ENCODE measurements around the gene RSF1. TPM values are rescaled to one million over a fixed set of nuclear protein-coding genes. Genes with fewer than 3 reads are reported as not detected.
A peak's percentile ranks its signal among the peaks of the same experiment; 100 is the strongest.

Gene RSF1
- total RNA-seq, 4 donors from 2014 or later: 32.2 to 51.5 (median 46.9) TPM

DNA sequence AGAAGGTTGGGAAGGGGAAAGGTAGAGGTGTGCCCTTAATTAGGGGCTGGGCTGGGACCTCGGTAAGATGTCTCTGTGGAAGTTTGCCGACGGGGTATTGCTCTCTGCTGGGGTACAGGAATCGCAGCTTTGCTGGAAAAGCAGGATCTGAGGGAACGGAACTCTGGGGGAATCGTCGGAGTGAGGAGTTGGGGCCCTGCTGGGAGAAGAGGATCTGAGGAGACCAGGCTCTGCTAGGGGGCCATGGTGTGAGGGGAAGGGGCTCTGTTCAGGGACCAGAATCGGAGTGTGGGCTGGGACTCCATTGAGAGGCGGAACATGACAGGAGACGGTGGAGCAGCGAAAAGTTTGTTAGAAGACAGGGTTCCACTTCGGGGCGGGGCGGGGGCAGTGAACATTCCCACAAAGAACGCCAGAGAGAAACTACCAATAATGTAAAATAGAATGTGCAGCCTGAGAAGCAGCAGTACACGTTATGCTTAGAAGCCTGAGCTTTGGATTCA lies 878 bp upstream of the RSF1 start:
- whole genome bisulfite sequencing, 2 donors: 0 to 1% methylated on average over 16 of the region's 16 CpGs
- H3K4me3 ChIP-seq (ENCODE audit: low read depth, poor library complexity, severe bottlenecking): peak overlapping the region; percentile 99
- intact Hi-C loops (cut with DNase I; ENCODE audit: low total_unique reads): no loop called here
- TF ChIP-seq CTCF (IDR thresholded peaks at IDR 0.05) (no peak), POLR2A (IDR thresholded peaks at IDR 0.05) (no peak)
- DNase-seq (ENCODE audit: low spot score in 2 of 2): peak; percentile 21 to 83

DNA sequence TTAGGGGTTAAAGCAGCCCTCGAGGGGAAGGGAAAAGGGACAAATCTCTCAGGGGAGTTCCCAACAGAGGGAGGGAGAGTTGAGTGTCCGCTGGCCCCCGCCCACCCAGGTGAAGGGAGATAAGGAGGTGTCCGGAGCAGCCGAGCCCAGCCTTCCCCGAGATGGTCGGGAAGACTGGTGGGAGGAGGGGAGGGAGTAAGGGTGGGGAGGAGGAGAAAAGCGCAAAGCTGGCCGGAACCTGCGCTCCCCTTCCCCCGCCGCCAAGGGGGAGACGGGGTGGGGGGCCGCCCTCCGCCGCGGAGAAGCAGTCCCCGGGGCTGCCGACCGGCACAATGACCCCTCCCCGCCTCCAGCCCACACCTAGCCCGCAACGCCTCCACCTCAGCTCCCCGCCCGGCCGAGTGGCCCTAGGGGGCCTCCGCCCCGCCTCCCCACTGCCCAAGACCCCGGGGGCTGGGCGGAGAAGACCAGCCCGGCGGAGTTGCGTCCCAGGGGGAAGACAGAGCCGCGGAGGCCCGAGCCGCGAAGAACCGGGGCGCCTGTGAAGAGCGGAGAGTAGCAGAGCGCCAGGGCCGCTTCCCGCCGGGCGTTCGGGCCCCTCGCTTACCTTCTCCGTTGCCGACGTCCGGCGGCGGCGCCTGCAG lies 479 bp downstream of the RSF1 start:
- intact Hi-C loops (cut with DNase I; ENCODE audit: low total_unique reads): no loop called here
- peak; percentile 42 to 88 for DNase-seq (ENCODE audit: low spot score in 2 of 2)
- H3K4me3 ChIP-seq (ENCODE audit: low read depth, poor library complexity, severe bottlenecking): peak overlapping the region; percentile 99
- TF ChIP-seq CTCF (IDR thresholded peaks at IDR 0.05) (no peak), POLR2A (IDR thresholded peaks at IDR 0.05) (no peak)
- 1% methylated on average over 22 to 27 of the region's 55 CpGs for WGBS, 2 donors

GRCh38 chr11:77819411-77819920 lies 1.1 kb downstream of the RSF1 start:
- WGBS, 2 donors: 0 to 1% methylated on average over 19 of the region's 19 CpGs
- DNase-seq (ENCODE audit: low spot score in 2 of 2): peak; percentile 83 to 95
- H3K4me3 ChIP-seq (ENCODE audit: low read depth, poor library complexity, severe bottlenecking): peak overlapping the region; percentile 99
- TF ChIP-seq POLR2A (IDR thresholded peaks at IDR 0.05) (no peak), CTCF (IDR thresholded peaks at IDR 0.05) (no peak)
- intact Hi-C loops (cut with DNase I; ENCODE audit: low total_unique reads): no loop called here

DNA sequence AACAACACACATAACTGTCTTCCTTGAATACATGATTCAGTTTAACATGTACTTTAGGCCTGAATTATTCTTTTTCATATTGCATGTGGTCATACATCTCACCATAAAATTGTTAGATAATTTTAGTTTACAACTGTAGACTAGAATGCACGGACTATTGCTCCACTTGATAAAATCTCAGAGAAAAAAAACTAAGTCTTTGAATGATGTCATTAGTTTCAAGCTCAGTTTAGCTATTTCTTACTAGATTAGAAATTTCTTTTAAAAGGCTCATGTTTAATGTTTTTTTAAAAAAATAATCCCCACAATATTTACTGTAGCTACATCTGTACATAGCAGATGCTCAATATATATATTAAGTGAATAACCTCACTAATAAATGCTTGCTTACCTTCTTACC lies 5.1 kb downstream of the RSF1 start:
- 85 to 92% methylated on average over 1 of the region's 1 CpG for WGBS, 2 donors
- intact Hi-C loops (cut with DNase I; ENCODE audit: low total_unique reads): no loop called here
- TF ChIP-seq CTCF (IDR thresholded peaks at IDR 0.05) (no peak), POLR2A (IDR thresholded peaks at IDR 0.05) (no peak)
- DNase-seq (ENCODE audit: low spot score in 2 of 2): no peak
- H3K4me3 ChIP-seq (ENCODE audit: low read depth, poor library complexity, severe bottlenecking): no peak overlapping the region

- intact Hi-C loops (cut with DNase I; ENCODE audit: low total_unique reads): no loop called here
- TF ChIP-seq CTCF (IDR thresholded peaks at IDR 0.05) (no peak), POLR2A (IDR thresholded peaks at IDR 0.05) (no peak)
- no peak for DNase-seq (ENCODE audit: low spot score in 2 of 2)
- 93 to 95% methylated on average over 3 of the region's 3 CpGs for WGBS, 2 donors
- no peak overlapping the region for H3K4me3 ChIP-seq (ENCODE audit: low read depth, poor library complexity, severe bottlenecking)
Observed at GRCh38 chr11:77814848-77815247, 5.7 kb downstream of the RSF1 start.
